Brain pericyte (primary cell): ENCODE data around the gene FAM151B.
"Not testable (repeated sequence)": the region's sequence is repeated elsewhere in the genome, so short reads cannot be mapped to it uniquely, and the experiment has no call there.

Experiments
- DNase-seq: peaks from one replicate; pipeline ENCODE4 v3.0.0-alpha.2; 2012; ENCODE audit warnings: low read depth, low spot score

FAM151B gene

DNA sequence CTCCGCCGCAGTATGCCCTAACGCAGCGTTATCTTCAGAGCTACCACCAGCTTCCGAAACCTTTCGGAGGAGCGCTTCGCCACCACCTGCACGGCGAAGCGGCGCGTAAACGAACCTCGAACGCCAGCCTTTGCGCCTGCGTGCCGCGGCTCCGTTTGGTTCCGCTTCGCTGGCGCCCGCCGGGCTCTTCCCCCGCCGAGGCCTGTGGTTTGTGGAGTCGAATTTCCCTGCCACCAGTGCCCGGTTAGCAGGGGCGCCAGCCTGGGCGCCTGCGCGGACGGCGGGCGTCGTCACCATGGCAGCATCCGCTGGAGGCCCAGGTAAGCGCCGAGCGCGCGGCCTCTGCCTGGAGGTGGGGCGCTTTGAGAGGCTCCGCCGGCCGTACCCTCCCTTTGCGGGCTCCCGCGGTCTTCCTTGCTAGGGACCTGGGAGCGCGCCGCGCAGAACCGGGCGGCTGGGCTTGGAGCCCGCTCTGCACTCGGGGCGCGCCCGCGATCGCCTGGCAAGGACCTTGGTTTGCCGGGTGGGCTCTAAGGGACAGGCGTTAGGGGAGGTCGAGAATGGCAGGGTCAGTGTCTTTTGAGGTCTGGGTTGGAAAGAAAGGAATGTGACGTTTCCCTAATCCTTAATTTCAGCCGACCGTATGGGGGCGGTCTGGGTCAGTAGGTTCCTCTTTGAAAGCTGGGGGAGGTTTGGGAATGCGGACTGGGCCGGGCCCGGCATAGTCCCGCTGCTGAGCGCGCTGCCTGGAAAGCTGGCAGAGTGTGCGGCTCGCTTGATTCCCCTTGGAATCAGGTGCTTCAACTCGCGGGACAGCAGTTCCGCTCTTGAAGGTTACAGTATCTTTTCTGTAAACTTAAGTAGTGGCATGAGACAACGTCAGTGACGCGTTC is at the start of gene FAM151B:
Gene FAM151B (plus strand): TSS at position 272 of the 893 bp plus-strand sequence. CDS start 24 bp downstream, at position 296.
- peak; percentile 66 for DNase-seq

- DNase-seq, result no peak
Observed at GRCh38 chr5:80438739-80439138, 49.2 kb upstream of the FAM151B start.

- no peak for DNase-seq
Observed at GRCh38 chr5:80439213-80439612, 48.7 kb upstream of the FAM151B start.

GRCh38 chr5:80442742-80443141 is 45.2 kb upstream of the FAM151B start:
- DNase-seq, result no peak

- no peak for DNase-seq
Observed at GRCh38 chr5:80453366-80453765, 34.5 kb upstream of the FAM151B start.

GRCh38 chr5:80463269-80463668 is 24.6 kb upstream of the FAM151B start:
- no peak for DNase-seq

- DNase-seq, result no peak
Observed at GRCh38 chr5:80466669-80467485, 21.0 kb upstream of the FAM151B start.

DNA sequence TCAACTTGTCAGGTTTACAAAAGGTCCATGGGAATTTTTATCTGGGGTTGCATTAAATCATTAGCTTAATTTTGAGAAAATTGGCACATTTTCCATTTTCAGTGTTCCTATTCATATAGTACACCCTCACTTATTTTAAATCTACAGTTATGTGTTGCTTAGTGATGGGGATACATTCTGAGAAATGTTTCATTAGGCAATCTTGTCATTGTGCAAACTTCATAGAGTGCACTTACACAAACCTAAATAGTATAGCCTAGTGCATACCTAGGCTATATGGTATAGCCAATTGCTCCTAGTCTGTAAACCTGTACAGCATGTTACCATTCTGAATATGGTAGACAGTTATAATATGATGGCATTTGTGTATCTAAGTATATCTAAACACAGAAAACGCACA is 19.8 kb upstream of the FAM151B start:
- no peak for DNase-seq

- not testable (repeated sequence) for DNase-seq
Observed at GRCh38 chr5:80470631-80471030, 17.3 kb upstream of the FAM151B start.

GRCh38 chr5:80474929-80475328 is 13.0 kb upstream of the FAM151B start:
- no peak for DNase-seq

- no peak for DNase-seq
Observed at GRCh38 chr5:80479713-80480112, 8.2 kb upstream of the FAM151B start.

DNA sequence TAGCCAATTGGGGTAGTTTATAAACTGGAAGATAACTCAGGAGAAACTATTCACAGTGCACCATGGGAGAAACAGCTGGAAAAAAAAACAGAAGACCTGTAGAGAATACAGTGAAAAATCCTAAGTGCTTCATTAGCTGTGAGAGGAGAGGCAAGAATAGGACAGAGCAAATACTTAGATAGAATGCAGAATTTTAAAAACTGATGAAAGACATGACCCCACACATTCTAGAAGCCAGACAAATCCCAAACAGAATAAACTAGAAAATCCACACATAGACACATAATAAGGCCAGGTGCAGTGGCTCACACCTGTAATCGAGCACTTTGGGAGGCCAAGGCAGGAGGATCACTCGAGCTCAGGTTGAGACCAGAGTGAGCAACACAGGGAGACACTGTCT is 7.5 kb upstream of the FAM151B start:
- DNase-seq, result no peak

- DNase-seq, result no peak
Observed at GRCh38 chr5:80481019-80481893, 6.6 kb upstream of the FAM151B start.

DNA sequence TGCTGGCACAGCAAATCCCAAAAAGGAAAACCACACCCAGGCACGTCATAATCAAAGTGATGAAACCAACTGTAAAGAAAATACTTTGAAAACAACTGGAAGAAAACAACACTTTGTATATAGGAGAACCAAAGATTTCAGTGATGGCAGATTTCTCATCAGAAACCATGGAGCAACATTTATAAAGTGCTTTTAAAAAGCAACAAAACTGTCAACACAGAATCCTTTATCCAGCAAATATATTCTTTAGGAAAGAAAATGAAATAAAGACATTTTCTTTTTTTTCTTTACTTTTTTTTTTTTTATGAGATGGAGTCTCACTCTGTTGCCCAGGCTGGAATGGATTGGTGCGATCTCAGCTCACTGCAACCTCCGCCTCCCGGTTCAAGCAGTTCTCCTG is 5.3 kb upstream of the FAM151B start:
- no peak for DNase-seq

- DNase-seq, result no peak
Observed at GRCh38 chr5:80483636-80484232, 4.2 kb upstream of the FAM151B start.

- DNase-seq, result no peak
Observed at GRCh38 chr5:80487444-80487828, 464 bp upstream of the FAM151B start.

DNA sequence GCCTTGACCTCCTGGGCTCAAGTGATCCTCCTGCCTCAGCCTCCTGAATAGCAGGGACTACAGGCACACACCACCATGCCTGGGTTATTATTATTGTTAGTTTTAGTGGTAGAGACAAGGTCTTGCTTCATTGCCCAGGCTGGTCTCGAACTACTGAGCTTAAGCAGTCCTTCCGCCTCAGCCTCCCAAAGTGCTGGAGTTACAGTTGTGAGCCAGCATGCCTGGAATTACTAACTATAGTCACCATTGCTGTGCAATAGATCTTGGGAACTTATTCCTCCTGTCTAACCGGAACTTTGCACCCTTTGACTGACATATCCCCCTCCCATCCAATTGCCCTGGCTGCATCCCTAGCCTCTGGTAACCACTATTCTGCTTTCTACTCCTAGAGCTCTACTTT is 3.4 kb downstream of the FAM151B start:
- DNase-seq, result no peak

DNA sequence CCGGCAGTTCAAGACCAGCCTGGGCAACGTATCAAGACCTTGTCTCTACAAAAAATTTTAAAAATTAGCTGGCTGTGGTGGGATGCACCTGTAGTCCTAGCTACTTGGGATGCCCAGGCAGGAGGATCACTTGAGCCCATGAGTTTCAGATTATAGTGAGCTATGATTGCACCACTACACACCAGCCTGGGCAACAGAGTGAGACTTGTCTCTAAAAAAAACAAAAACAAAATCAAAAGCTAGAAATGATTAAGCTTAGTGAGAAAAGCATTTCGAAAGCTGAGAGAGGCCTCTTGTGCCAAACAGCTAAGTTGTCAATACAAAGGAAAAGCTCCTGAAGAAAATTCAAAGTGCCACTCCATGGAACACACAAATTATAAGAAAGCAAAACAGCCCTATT is 4.8 kb downstream of the FAM151B start:
- no peak for DNase-seq

- DNase-seq, result not testable (repeated sequence)
Observed at GRCh38 chr5:80493443-80493842, 5.5 kb downstream of the FAM151B start.

GRCh38 chr5:80495891-80496290 is 8.0 kb downstream of the FAM151B start:
- no peak for DNase-seq

DNA sequence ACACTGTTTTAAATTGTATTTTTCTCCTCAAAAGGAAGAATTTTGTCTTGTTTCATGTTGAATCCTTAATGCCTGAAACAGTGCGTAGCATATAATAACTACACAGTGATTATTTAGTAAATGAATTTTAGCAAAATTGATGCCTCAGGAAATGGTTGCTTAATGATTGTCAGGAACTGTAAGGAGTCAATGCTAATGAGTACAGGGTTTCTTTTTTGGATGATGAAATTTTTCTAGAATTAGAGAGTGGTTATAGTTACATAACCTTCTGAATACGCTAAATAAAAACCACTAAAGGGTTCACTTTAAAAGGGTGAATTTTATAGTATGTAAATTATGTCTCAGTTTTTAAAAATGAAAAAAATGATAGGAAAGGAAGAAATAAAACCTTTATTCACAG is 14.9 kb downstream of the FAM151B start:
- no peak for DNase-seq
